ENCODE data around the gene AIFM1.

Gene AIFM1

DNA sequence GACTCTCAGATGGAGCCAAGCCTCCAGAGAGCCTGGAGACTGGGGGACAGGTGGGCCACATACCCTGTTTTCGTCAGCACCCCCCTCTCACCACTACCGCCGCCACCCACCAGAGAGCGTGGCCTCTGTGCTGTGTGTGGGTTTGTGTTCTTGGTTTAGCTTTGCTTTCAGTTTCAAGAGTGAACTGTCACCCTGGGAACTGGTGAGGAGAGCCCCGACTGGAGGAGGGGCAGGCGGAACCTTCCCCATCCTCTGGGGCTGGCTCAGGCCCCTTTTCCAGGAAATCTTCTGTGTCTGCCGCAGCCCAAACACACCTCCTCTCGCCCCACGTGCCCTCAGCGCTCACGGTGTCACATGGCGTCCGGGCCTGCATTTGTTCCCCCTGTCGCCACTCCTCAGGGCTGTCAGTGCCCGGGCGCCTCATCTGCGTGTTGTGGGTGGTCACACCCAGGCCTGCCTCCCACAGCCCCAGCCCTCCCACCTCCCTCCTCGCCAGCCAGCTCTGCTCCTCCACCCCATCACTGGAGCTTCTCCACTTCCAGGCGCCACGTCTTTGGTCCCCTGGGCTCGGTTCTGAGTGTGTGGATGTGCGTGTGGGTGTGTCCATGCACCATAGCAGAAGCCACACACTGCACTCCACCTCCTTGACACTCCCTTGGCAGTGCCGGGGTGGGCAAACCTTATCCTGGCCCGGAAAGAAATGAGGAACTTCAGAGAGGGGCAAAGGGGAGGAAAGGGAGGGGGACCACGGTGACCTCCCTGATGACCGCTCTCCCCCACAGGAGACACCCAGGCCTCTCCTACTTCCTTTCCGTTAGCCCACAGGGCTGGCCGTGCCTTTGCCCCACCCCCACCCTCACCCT, 83.2 kb downstream of the AIFM1 start:
- in situ Hi-C loops (cut with MboI; ENCODE audit: low pct_unique_long_range_greater_than_20kb, low sequenced_read_pairs, unreplicated experiment) = no loop called here
- peak; percentile 68 for DNase-seq (ENCODE audit: low spot score)
- TF ChIP-seq, protein P1, sequence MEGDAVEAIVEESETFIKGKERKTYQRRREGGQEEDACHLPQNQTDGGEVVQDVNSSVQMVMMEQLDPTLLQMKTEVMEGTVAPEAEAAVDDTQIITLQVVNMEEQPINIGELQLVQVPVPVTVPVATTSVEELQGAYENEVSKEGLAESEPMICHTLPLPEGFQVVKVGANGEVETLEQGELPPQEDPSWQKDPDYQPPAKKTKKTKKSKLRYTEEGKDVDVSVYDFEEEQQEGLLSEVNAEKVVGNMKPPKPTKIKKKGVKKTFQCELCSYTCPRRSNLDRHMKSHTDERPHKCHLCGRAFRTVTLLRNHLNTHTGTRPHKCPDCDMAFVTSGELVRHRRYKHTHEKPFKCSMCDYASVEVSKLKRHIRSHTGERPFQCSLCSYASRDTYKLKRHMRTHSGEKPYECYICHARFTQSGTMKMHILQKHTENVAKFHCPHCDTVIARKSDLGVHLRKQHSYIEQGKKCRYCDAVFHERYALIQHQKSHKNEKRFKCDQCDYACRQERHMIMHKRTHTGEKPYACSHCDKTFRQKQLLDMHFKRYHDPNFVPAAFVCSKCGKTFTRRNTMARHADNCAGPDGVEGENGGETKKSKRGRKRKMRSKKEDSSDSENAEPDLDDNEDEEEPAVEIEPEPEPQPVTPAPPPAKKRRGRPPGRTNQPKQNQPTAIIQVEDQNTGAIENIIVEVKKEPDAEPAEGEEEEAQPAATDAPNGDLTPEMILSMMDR (IDR thresholded peaks at IDR 0.05; ENCODE audit: extremely low read depth, insufficient read depth, missing control alignments) = peak; percentile 36

DNA sequence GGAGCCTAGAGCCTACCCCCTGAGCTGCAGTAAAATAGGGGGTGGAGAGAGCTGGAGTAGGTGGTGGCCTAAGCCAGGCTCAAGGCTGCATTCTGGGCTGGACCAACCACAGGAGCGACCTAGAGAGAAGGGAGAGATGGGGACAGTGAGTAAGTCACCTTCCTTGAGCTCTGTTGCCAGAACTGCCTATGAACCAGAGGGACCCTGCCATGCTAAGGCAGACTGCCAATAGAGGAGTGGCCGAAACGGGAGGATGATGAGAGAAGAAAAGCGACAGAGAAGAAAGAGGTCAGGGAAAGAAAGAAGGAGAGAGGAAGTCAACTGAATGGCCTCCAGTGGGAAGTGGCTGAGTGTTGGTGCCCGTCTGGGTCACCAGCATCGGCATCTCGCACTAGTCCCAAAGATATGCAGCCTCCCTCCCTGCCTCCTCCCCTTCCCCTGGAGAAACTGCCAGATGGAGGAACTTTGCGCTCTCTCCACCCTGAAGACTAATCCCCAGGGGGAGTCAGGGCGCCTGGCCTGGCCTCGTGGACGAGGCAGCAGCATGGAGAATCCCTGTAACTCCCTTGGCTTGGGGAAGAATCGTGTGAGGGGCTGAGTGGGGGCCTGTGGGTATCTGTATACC, 84.1 kb downstream of the AIFM1 start:
- DNase-seq (ENCODE audit: low spot score) = no peak
- in situ Hi-C loops (cut with MboI; ENCODE audit: low pct_unique_long_range_greater_than_20kb, low sequenced_read_pairs, unreplicated experiment) = no loop called here
- TF ChIP-seq, protein P1 (IDR thresholded peaks at IDR 0.05; ENCODE audit: extremely low read depth, insufficient read depth, missing control alignments) = no peak

DNA sequence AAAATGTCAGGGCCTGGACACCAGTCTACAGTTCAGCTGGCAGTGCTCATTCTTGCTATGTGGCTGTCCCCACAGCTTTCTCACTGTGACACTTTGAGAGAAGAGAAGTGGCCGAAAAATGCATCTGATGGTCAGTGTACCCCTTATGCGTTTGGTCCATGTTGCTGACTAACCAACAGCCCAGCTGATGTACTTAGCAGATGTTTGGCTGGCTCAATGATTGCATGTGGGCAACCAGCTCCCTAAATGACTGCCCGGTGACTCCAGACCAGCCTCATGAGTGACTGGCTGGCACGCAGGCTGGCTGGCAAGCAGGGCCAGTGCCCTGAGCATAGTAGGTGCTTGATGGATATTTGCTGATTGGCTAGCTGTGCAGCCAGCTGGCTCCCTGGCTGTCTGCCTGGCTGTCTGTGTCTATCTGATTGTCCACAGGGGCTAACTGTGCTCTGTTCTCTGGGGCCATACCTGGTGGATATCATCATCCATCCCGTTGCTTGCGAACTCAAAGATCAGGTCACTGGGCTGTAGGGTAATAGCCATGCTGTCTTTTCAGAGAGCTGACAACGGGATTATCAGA, 84.8 kb downstream of the AIFM1 start:
- TF ChIP-seq, protein P1 (IDR thresholded peaks at IDR 0.05; ENCODE audit: extremely low read depth, insufficient read depth, missing control alignments) = no peak

DNA sequence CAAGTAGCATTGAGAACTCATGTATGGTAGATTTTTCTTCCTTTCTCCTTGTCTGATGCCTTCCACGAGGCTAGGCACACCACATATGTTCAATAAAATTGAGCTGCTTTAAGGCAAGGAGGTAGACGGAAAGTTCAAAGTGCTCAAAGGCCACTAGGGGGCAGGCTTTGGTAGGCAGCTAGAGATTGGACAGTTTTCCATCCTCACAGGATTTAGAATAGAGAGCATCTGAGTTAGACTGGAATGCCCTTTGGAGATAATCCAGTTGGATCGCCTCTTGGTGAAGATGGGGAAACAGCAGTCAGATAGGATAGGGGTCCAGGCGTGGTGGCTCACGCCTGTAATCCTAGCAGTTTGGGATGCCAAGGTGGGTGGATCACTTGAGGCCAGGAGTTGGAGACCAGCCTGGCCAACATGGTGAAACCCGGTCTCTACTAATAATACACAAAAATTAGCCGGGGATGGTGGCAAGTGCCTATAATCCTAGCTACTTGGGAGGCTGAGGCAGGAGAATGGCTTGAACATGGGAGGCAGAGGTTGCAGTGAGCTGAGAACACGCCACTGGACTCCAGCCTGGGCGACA, 85.7 kb downstream of the AIFM1 start:
- in situ Hi-C loops (cut with MboI; ENCODE audit: low pct_unique_long_range_greater_than_20kb, low sequenced_read_pairs, unreplicated experiment) = loop anchor here (10.0 kb wide), 1 partner anchor 95 kb away; the partner anchor contains the start of gene RAB33A
- DNase-seq (ENCODE audit: low spot score) = peak; percentile 71
- TF ChIP-seq, protein P1 (IDR thresholded peaks at IDR 0.05; ENCODE audit: extremely low read depth, insufficient read depth, missing control alignments) = peak; percentile 75

More for the DNA sequence above, 84.8 kb downstream of the AIFM1 start:
- DNase-seq (ENCODE audit: low spot score) = no peak
- in situ Hi-C loops (cut with MboI; ENCODE audit: low pct_unique_long_range_greater_than_20kb, low sequenced_read_pairs, unreplicated experiment) = no loop called here
